ENCODE measurements around the gene ATG7.

Gene ATG7

DNA sequence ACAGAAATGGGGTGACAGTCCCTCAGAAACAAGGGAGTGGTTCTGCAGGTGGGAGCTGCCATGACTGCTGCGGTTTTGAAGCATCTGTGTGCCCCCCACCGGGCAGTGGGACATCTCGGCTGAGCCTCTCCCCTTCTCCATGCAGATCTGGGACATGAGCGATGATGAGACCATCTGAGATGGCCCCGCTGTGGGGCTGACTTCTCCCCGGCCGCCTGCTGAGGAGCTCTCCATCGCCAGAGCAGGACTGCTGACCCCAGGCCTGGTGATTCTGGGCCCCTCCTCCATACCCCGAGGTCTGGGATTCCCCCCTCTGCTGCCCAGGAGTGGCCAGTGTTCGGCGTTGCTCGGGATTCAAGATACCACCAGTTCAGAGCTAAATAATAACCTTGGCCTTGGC lies 282.5 kb downstream of the ATG7 start:
- TF ChIP-seq, protein P1, sequence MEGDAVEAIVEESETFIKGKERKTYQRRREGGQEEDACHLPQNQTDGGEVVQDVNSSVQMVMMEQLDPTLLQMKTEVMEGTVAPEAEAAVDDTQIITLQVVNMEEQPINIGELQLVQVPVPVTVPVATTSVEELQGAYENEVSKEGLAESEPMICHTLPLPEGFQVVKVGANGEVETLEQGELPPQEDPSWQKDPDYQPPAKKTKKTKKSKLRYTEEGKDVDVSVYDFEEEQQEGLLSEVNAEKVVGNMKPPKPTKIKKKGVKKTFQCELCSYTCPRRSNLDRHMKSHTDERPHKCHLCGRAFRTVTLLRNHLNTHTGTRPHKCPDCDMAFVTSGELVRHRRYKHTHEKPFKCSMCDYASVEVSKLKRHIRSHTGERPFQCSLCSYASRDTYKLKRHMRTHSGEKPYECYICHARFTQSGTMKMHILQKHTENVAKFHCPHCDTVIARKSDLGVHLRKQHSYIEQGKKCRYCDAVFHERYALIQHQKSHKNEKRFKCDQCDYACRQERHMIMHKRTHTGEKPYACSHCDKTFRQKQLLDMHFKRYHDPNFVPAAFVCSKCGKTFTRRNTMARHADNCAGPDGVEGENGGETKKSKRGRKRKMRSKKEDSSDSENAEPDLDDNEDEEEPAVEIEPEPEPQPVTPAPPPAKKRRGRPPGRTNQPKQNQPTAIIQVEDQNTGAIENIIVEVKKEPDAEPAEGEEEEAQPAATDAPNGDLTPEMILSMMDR (IDR thresholded peaks at IDR 0.05; ENCODE audit: low read length, missing control alignments) = no peak
- H3K4me3 ChIP-seq (replicated peaks; ENCODE audit: low read depth, low read length) = no peak overlapping the region
- no peak for DNase-seq (ENCODE audit: low read depth)

DNA sequence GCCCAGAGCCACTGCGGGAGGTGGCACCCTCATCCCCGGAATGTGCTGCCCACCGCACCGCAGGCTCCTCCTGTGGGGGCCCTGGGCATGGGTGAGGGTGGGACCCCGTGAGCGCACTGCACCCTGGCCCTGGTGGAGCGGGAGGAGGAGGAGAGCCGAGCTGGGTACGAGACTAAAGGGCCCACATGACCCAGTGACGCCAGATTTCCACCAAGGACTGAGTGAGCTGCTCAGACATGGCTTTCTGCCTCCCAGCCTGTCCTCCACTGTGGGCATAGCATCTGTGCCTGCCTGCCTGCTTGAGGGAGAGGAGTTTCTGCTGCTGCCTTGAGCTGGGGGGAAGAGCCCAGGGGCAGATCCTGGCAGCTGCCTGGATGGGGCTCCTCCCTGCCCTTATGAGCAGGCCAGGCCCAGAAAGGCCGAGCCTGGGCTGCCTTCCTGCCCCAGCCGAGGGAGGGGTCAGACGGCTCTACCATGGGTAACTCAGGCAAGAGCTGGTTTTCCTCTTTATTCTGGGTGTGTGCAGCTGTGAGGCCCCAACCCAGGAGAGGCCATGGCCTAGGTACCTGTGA lies 283.1 kb downstream of the ATG7 start:
- DNase-seq (ENCODE audit: low read depth) = no peak
- TF ChIP-seq, protein P1 (IDR thresholded peaks at IDR 0.05; ENCODE audit: low read length, missing control alignments) = no peak
- no peak overlapping the region for H3K4me3 ChIP-seq (replicated peaks; ENCODE audit: low read depth, low read length)

DNA sequence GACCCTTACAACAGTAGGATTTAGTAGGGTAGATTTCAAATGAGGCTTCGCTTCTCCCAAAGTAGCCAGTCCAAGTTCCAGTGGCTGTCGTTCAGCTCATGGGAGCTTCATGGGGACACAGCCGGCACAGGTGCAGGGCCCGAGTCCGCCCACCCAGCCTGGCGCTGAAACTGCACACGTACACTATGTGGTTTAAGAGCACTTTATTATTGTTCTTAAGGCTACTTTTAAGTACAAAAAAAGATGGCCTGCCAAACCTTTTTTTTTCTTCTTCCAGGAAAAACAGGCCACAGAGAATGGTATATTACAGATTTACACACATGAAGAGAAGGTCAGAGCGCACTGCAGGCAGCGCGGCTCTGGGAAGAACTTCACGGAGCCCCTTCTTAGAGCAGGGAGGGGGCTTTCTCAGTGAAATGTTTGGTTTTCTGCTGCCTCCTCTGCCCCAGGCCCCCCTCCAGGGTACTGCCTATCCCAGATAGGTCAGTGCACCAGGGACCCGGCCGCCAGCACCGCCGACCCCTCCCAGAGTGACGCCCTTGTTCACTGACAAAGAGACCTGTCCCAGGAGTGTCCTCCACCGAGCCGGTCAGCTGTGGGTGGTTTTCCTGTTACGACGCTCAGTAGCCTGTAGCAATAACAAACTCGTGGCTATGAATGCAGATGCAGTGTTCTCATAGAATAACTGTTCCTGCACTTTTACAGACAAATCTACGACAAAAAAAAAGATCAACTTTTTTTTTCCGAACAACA lies 283.9 kb downstream of the ATG7 start:
- no peak overlapping the region for H3K4me3 ChIP-seq (replicated peaks; ENCODE audit: low read depth, low read length)
- DNase-seq (ENCODE audit: low read depth) = no peak
- TF ChIP-seq, protein P1 (IDR thresholded peaks at IDR 0.05; ENCODE audit: low read length, missing control alignments) = no peak

DNA sequence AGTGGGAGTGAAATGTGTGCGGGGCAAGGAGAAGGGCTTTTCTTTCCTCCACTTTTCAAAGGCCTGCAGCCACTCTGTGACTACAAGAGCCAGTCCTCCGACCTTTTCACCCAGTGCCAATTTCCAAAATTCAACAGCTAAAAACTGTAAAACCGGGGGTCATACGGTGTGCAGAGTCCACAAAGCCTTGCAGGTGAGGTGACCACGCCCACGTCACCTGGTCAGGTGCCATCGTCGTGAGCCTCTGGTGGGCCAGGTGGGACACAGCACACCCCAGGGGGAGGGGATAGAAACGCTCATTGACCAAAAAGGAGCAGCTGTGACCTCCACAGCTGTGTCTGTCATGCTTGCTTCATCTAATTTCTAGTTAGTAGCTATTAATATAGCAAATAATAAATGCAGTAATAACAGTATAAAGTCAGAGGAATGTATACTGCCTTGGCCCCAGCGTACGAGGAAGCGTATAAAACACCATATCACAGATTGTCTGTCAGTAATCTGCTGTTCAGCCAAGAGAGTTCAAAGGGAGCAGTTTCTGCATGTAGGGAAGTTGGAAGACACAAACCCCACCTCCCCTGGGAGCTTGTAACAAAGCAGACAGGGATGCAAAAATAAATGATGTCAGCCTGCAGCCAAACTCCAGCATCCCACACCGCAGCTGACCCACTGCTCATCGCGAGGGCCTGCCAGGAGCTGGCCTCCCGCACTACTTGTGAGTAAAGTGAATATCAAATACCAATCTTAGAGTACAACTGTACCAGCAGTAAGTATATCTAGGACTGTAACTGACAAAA lies 284.9 kb downstream of the ATG7 start:
- DNase-seq (ENCODE audit: low read depth) = peak; percentile 86
- no peak overlapping the region for H3K4me3 ChIP-seq (replicated peaks; ENCODE audit: low read depth, low read length)
- TF ChIP-seq, protein P1 (IDR thresholded peaks at IDR 0.05; ENCODE audit: low read length, missing control alignments) = no peak

DNA sequence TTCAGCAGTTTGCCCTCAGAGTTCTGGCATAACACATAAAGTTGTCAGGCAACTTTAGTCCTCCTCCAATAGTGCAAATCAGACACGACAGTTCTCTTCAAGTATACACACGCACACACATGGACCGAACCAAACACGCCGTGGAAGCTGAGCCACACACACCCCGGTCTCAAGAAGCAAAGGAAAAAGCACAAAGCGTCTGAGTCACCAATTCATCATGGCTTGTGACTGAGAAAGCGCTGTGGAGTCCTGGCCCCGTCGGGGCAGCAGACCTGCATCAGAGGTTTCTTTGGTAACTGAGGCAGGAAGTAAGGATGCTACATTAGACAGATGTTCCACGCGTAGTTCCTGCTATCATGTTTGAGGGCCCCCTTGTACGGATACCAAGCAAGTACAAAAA lies 285.8 kb downstream of the ATG7 start:
- no peak overlapping the region for H3K4me3 ChIP-seq (replicated peaks; ENCODE audit: low read depth, low read length)
- peak; percentile 75 for DNase-seq (ENCODE audit: low read depth)
- TF ChIP-seq, protein P1 (IDR thresholded peaks at IDR 0.05; ENCODE audit: low read length, missing control alignments) = no peak

DNA sequence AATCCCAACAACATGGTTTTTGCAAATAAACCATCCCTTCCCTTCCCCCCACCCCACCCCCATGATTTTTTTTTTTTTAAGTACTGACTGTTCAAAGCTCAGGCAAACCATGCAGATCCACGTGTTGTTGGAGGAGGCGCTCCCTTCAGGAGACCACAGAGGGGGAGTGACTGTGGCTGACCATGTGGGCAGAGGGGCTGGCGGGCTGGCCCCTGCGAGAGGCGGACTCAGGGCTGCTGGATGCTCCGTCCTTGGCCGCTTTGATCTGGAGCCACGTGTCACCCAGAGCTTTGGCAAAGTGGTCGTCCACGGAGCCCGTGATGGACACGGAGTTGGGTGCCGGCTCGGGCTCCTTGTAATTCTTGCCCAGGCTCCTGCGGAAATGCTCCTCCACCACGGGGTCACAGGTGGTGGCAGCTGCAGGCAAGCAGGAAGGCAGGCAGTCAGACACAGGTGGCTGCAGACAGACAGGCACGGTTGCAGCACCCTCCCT lies 286.3 kb downstream of the ATG7 start:
- no peak for DNase-seq (ENCODE audit: low read depth)
- H3K4me3 ChIP-seq (replicated peaks; ENCODE audit: low read depth, low read length) = no peak overlapping the region
- TF ChIP-seq, protein P1 (IDR thresholded peaks at IDR 0.05; ENCODE audit: low read length, missing control alignments) = no peak

Measured in fibroblast of pulmonary artery (primary cell).